ENCODE results near the gene BTF3.

DNA sequence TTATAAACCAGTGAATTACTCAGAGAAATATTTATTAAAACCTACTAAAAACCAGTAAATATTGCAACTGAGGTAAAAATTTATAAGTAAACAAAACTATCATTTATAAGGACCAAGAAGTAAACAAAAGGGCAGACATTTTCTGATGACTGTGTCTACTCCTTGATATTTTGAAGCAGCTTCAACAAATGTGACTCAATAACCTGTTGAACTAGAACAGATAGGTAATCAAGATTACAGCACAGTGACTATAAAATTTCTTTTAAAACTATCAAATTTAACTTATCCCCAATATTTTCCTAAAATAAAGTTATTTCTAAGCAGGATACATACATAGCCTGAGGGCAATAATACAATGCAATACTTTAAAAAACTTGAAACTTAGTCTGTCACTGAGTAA is 54.4 kb downstream of the BTF3 start:
- TF ChIP-seq CTCF (IDR thresholded peaks at IDR 0.05; ENCODE audit: low read length): no peak
- no peak for TF ChIP-seq EZH2 (optimal IDR thresholded peaks at IDR 0.05; ENCODE audit: low read depth, low read length)
- TF ChIP-seq EZH2phosphoT487 (IDR thresholded peaks at IDR 0.05; ENCODE audit: low read length): no peak
